Heart left ventricle (tissue), 13 donors: ENCODE results near the gene NAPG.

Source experiments
- CTCF ChIP-seq, 12 donors: fragments of 200-600 bp; sonication (generic) in 4 of 12; IDR thresholded peaks; one replicate each; pipeline versions ENCODE4 v1.5.0 to v1.8.0; 2018 to 2022; ENCODE audit warnings: antibody characterized with exemption in 12 of 12, mild to moderate bottlenecking in 5 of 12
- POLR2A ChIP-seq, 2 donors: fragments of 450-650 bp; IDR thresholded peaks; one replicate each; pipeline ENCODE4 v1.6.1; 2017; ENCODE audit warnings: antibody characterized with exemption in 2 of 2, mild to moderate bottlenecking in 2 of 2, moderate library complexity in 2 of 2
- donor health status: ischemic (EF 13 %, LVEDD 7.1; RV severe dilation, severe dysfunction).
- donor health status: DM: no; HTN: yes; CAD: no.
- donor health status: DM: no; HTN: no; CAD: no.
- donor health status: ischemic (EF 25% LVEDD 6.9; RV normal size, moderate dysfunction).
- donor health status: ischemic (EF 25% LVEDD 5.7; RV mildly dilated, moderate dysfunction).
- donor health status: ischemic (EF 35%, LVEDD 5.7; RV mildly dilated, moderate dysfunction).
- donor health status: nonischemic (EF 11% LVEDD 7.7; RV severe dilation, severe dysfunction).
- donor health status: DM: yes; HTN: yes; CAD: no.
- donor health status: PGD.
- donor health status: ischemic (EF 29% LVEDD 5.4; RV normal size, mild dysfunction).
- donor health status: nonischemic (EF 23%, LVEDD 6.1; RV moderate dilation, normal function).

DNA sequence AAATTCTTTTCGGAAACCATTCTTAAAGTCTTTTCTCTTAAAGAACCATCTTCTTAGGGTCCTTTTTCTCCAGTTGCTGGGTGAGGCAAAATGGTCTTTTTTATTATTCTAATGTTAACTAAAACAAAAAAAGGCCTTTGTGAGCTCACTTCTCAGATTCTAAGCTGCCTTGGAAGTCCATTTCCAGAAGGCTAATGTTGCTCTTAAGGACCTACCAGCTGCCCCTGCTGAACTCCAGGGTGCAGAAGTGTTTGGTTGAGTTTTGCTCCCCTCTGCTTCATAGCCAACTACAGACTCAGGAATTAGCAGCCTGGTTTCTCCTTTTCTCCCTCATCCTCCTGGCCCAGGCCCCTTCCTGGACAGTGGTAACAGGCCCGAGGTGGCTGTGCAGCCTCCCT is 48.0 kb upstream of the NAPG start:
- TF ChIP-seq POLR2A (IDR thresholded peaks at IDR 0.05) (no peak), CTCF (IDR thresholded peaks at IDR 0.05) (no peak)
